NCI-H2171 treated with DMSO at 0.1 percent for 48 hours (cell line): ENCODE data around the gene GPR183.
"Not testable (repeated sequence)": the region's sequence is repeated elsewhere in the genome, so short reads cannot be mapped to it uniquely, and the experiment has no call there.

ENCODE experiments used
- DNase-seq: peaks from one replicate; lab custom pipeline; 2025; lab: John Stamatoyannopoulos, UW

GPR183 gene

GRCh38 chr13:99269627-99270241, 37.5 kb downstream of the GPR183 start:
- DNase-seq, result peak; percentile 53

- no peak for DNase-seq
These were observed 38.4 kb downstream of the GPR183 start for GRCh38 chr13:99268822-99269221.

- DNase-seq, result peak; percentile 49
These were observed 39.3 kb downstream of the GPR183 start for GRCh38 chr13:99267927-99268326.

DNA sequence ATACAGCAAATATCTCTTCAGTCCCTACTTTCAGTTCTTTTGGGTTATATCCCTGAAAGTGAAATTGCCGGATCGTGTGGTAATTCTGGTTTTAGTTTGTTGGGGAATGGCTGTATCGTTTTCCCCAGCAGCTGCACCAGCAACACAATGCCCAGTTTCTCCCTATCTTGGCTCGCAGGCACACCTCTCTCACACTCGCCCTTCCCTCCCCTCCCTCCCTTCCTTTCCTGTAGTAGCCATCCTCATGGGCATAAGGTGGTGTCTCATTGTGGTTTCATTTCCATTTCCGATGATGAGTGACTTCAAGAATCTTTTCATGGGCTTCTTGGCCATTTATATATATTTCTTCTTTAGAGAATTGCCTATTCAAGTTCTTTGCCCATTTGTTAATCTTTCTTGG, 40.4 kb downstream of the GPR183 start:
- no peak for DNase-seq

DNA sequence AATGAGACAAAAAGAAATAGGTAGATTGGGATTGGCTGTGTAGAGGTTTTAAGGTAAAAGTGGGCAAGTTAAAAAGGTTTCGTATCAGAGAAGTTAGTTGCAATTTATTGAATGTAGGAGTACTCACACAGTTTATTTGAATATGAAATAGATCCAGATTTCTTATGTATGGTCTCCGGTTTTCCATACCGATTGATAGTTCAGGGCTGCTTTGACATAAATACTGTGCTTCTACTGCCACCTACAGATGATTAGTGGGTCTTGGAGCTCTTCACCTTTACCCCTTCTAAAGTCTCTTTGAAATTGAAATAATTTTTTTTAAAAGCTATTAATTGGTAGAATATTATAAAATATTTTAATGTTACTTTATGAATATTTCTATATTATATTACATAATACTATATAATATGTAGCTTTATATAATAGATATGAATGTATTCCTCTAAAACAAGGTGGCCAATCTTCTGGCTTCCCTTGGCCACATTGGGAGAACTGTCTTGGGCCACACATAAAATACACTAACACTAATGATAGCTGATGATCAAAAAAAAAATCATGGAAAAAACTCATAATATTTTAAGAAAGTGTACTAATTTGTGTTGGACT, 41.3 kb downstream of the GPR183 start:
- DNase-seq, result peak; percentile 64

DNA sequence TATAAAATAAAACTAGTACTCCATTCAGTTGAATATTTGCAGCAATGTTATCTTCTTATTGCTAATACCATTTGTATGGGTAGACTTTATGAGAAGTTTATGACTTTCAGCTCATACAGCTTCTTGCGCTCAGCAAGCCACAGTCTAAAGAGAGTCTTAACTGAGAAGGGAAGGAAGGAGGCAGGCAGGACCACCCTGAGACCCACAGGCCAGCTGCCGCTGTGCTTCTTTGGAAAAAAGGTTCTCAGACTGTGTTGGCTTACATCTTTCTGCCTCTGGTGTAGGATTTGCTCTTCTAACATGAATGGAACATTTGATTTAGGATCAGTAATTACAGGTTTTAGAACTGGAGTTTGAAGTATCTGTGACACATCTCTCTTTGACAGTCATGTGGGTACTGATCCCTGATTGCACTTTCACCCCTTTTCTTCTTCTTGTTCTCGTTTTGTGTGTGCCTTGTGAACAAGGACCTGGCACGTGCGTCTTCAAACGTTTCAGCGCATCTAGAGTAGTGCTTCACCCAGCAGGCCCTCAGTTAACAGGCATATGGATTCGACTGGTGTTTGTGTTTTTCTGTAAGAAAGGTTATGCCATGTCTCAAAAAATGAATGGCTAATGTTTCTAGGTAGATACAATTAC, 41.9 kb downstream of the GPR183 start:
- no peak for DNase-seq

DNA sequence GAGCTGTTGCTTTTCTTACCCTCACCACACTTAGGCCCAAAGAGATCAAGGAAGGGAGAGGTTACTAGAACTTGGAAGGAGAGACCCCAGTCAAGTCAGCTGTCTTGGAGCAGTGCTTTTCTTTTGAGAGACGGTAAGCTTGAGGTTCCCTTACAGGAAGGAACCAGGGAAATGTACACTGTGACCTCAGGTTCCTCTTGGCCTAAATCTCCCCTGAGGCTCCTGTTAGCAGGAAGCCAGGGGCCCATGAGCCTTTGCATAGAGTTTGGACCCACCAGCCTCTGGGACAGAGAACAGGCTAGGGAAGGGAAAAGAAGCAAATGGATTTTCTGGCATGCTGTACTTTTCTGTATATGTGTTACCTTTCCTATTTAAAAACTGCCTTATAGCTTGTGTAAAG, 43.1 kb downstream of the GPR183 start:
- no peak for DNase-seq

- no peak for DNase-seq
These were observed 43.9 kb downstream of the GPR183 start for GRCh38 chr13:99263126-99263785.

DNA sequence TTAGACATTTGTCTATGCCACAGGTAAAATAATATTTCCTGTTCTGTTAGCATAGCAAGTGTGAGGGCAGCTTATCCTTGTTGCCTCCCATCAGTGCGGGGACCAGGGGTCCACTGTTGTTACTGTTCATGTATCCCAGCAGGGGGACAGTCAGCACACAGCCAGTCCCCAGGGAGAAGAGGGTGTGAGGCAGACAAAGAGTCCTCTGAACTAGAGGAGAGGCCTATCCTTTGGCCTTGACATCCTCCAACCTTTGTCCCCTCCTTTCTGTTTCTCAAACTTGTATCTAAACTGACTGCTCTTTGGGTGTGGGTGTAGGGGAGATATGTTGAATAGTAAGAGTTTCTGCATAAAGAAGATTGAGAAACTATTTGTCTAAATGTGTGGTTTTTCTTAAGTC, 46.1 kb downstream of the GPR183 start:
- DNase-seq, result no peak

DNA sequence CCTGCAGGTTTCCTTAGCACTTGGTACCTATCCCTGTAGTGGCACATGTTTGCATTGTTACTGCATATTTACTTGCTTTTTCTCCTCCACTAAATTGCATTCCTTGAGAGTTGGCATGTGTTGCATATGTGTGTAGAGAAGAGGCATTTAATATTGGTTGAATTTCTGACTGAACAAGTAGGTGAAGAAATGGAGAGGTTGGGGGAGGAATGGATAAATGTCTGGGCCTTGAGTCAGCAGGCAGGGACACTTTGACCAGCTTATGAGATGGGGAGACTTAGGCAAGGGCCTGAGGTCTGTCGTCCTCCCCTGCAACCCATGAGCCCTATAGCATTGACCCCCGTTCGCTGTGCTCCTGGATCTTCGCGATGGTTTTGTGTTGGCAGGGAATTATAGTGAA, 47.0 kb downstream of the GPR183 start:
- DNase-seq, result no peak

DNA sequence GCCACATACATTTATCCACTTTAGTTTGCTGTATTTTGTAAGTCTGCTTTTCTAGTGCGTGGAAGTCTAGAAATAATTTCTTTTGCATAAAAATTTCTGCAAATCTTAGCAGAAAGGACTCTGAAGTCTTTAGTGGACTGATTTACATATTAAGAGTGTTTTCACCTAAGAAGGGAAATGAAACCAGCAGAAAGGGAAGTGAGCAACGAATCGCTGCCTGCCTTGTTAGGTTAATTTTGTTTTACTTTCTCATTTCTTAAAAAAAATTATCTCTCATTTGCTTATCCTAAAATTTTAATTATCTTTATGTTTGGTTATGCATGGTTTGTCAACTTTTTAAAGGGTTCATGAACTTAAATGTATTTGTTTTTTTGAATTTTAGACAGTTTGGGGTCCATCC, 48.3 kb downstream of the GPR183 start:
- no peak for DNase-seq

- no peak for DNase-seq
These were observed 48.9 kb downstream of the GPR183 start, which contains the start of gene GPR18 for GRCh38 chr13:99258210-99258860. Gene GPR18, minus strand, starts transcription at chr13:99258379. Its CDS starts 2,507 bp downstream, at chr13:99255872.

- DNase-seq, result no peak
These were observed 49.9 kb downstream of the GPR183 start for GRCh38 chr13:99257291-99257690.

- DNase-seq, result no peak
These were observed 50.5 kb downstream of the GPR183 start for GRCh38 chr13:99256709-99257108.

DNA sequence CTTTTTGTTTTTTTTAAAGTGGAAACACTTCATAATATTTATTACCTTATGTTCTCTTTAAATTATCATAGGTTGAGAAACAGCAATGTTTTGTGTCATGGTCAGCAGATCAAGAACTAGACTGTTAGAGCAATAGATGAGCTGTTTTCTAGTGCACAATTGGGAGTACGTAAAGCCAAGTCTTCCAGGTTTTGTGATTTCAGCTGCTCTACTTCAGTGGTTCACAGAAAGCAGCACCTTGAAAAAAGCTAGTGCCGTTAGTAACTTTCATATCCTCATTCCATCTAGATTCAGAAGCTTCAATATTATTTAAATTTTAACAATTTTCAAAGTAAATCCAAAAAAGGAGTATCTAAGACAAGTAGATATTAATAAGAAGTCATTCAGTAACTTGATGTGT, 50.9 kb downstream of the GPR183 start:
- DNase-seq, result no peak

DNA sequence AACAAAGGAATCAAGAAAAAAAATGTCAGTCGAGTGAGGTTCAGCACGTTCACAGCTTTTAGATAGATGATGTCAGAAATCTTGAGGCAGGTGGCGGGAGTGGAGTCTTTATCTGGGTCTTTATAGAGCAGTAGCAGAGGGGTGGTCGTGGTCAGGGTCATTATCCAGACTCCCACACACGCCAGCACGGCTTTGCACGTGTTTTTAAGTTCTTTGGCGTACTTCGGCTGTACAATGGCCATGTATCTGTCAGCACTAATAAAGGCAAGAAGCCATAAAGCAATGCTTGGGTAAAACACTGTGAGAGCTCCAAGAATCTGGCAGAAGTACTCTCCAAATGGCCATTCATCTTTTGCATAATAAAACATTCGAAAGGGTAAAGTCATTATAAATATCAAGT, 51.9 kb downstream of the GPR183 start:
- no peak for DNase-seq

DNA sequence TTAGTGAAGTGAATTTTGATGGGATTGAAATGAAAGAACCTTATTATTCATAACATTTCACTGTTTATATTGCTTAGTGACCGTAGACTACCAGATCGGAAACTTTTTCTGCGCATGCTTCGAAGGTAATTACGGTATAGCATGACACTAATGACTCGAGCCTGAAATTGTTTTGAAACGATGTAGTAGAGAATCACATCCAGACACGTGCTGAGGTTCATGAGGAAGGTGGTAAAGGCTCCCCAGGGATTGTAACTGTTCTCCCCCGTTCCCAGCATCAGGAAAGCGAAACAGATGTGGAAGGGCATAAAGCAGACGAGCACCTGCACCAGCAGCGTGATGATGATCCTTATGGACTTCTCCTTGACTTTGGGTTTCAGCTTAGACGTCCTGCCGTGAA, 52.4 kb downstream of the GPR183 start:
- no peak for DNase-seq

DNA sequence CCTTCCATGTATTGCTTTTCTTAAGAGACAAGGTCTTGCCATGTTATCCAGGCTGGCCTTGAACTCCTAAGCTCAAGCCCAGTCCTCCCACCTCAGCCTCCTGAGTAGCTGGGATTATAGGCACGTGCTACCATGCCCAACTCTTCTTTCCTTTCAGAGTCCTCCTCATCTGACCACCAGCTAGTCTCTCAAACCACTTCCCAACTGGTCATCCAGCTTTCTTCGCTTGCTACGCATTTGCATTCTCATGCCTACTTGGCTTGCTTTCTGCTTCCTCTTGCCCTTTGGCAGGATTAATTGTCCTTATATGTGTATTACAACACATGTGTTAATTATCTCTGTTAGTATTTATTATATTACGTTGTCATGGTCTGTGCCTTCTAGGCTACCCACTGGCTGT, 55.3 kb downstream of the GPR183 start:
- DNase-seq, result no peak

DNA sequence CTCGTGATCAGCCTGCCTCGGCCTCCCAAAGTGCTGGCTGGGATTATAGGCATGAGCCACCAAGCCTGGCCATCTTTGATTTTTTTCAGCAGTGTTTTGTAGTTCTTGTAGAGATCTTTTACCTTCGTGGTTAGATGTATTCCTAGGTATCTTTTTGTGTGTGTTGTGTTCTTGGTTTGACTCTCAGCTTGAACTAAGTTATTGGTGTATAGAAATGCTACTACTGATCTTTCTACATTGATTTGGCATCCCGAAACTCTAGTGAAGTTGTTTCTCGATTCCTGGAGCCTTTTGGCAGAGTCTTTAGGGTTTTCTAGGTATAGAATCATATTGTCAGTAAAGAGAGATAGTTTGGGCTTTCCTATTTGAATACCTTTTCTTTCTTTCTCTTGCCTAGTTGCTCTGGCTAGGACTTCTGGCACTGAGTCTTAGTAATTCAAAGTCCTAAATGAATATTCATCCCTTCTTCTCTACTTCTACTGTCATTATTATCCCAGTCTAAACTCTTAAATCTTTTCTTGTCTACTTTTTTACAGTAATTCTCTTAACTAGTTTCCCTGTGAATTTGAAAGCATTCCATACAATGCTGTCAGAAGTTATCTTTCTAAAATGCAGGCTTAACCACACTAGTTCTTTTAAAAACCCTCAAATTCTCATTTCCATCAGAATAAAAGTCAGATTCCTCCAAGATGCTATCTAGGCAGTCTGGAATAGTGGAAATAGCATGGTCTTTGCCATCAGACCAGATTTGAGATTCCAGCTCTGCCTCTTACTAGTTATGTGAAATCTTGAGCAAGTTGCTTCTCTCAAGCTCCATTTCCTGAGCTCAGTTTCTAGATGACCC, 56.0 kb downstream of the GPR183 start:
- DNase-seq, result no peak

- not testable (repeated sequence) for DNase-seq
These were observed 57.6 kb downstream of the GPR183 start for GRCh38 chr13:99249606-99250005.

GRCh38 chr13:99249178-99249577, 58.0 kb downstream of the GPR183 start:
- not testable (repeated sequence) for DNase-seq

DNA sequence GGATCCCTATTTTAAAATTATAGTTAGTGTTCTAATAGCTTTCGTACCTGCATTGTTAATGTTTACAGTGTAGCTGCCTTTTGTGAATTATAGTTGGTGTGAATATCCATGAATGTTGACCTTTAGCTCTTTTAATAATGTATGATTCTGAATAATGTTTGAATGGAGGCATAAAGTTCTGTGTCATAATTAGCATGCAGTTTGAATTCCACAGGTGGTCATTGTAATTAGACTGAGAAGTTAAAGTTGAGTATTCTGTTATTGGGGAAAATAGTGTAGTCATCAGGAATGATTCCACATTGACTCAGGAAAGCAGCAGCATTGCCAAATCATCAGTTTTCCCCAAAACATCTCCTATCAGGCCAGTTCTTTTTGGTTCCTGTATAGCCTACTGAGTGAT, 61.1 kb downstream of the GPR183 start:
- DNase-seq, result no peak
